GM10266 (cell line): ENCODE results near the gene TNS3.

Experiments used
- DNase-seq: peaks from one replicate; pipeline ENCODE4 v3.0.0; 2012; ENCODE audit errors: extremely low spot score
- CTCF ChIP-seq: IDR thresholded peaks from 2 replicates; pipeline ENCODE4 v1.5.1; 2012; ENCODE audit warnings: mild to moderate bottlenecking, low read depth; ENCODE audit not compliant: control insufficient read depth, insufficient read depth; ENCODE audit errors: missing control alignments

TNS3 gene

GRCh38 chr7:47622586-47622945 lies 40.7 kb upstream of the TNS3 start:
- no peak for DNase-seq

GRCh38 chr7:47621979-47622561 lies 40.2 kb upstream of the TNS3 start:
- TF ChIP-seq CTCF, result no peak
- no peak for DNase-seq

More at GRCh38 chr7:47622586-47622945, 40.7 kb upstream of the TNS3 start:
- no peak for TF ChIP-seq CTCF

GRCh38 chr7:47621347-47621746 lies 39.4 kb upstream of the TNS3 start:
- DNase-seq, result no peak

GRCh38 chr7:47619806-47620205 lies 37.9 kb upstream of the TNS3 start:
- no peak for TF ChIP-seq CTCF
- DNase-seq, result no peak

More at GRCh38 chr7:47621347-47621746, 39.4 kb upstream of the TNS3 start:
- no peak for TF ChIP-seq CTCF

GRCh38 chr7:47617131-47617530 lies 35.2 kb upstream of the TNS3 start:
- TF ChIP-seq CTCF, result no peak
- DNase-seq, result no peak

GRCh38 chr7:47614450-47614849 lies 32.5 kb upstream of the TNS3 start:
- DNase-seq, result no peak
- TF ChIP-seq CTCF, result no peak

GRCh38 chr7:47611045-47611511 lies 29.2 kb upstream of the TNS3 start:
- DNase-seq, result no peak
- TF ChIP-seq CTCF, result no peak
